ENCODE results near the gene CD86. TPM values are rescaled to one million over a fixed set of nuclear protein-coding genes. Genes with fewer than 3 reads are reported as not detected.
A peak's percentile ranks its signal among the peaks of the same experiment; 100 is the strongest.

The CD86 gene
- total RNA-seq, 1 donor from 2014 or later, result not detected

DNA sequence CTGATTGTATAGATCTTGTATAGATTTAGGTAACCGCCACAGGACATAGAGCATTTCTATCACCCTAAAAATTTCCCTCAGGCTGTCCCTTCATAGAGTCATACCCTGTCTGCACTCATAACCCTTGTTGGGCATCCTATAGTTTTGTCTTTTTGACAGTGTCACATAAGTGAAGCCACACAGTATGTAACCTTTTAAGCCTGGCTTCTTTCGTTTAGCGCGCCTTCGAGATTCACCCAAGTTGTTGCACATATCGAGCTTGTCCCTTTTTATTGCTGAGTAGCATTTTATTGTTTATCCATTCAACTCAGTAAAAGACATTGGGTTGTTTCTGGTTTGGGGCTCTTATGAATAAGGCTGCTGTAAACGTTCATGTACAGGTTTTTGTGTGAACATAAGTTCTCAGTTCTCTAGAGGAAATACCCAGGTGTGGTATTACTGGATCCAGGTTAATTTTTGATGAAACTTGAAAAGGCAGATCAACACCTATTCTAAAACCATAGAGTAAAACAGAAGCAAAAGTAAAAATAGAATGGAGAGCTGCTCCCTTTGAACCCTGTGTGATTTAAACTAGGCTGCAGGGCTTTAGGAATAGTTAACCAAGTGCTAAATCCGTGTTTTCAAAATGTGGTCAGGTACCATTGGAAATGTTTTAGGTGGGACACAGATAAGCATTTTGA is 49.5 kb downstream of the CD86 start:
- no peak overlapping the region for H3K4me3 Mint-ChIP-seq (ENCODE audit: unreplicated experiment)
- peaks cover 3% of the 10 kb centered on the region for H3K4me1 Mint-ChIP-seq (ENCODE audit: low read depth, unreplicated experiment)
- H3K9me3 Mint-ChIP-seq (ENCODE audit: unreplicated experiment), result no peaks in the 10 kb centered on the region
- no peak overlapping the region for H3K4me2 ChIP-seq (ENCODE audit: low read length)
- no peak for DNase-seq (ENCODE audit: low read depth)
- H3K27me3 ChIP-seq (ENCODE audit: insufficient read depth, low read length), result no peaks in the 10 kb centered on the region
- H3K36me3 ChIP-seq (ENCODE audit: insufficient read depth, low read length), result no peaks in the 10 kb centered on the region
- no peak overlapping the region for H3K27ac ChIP-seq (ENCODE audit: low read depth, low read length)
- no peaks in the 10 kb centered on the region for H3K79me2 ChIP-seq (ENCODE audit: insufficient read depth, low read length)
- H3K4me1 ChIP-seq (ENCODE audit: insufficient read depth, low read length), result no peaks in the 10 kb centered on the region
- H3K4me3 ChIP-seq (ENCODE audit: insufficient read depth, low read depth, low read length), result no peak overlapping the region
- FAIRE-seq, result no peak
- peaks cover 12% of the 10 kb centered on the region for H3K27me3 Mint-ChIP-seq (ENCODE audit: low read depth, unreplicated experiment)
- no peaks in the 10 kb centered on the region for H3K9me3 ChIP-seq (ENCODE audit: insufficient read depth, low read depth, low read length)
- H4K20me1 ChIP-seq (ENCODE audit: insufficient read depth, low read length), result no peaks in the 10 kb centered on the region
- H2AFZ ChIP-seq (ENCODE audit: low read depth, low read length), result no peak overlapping the region
- TF ChIP-seq, protein P1, sequence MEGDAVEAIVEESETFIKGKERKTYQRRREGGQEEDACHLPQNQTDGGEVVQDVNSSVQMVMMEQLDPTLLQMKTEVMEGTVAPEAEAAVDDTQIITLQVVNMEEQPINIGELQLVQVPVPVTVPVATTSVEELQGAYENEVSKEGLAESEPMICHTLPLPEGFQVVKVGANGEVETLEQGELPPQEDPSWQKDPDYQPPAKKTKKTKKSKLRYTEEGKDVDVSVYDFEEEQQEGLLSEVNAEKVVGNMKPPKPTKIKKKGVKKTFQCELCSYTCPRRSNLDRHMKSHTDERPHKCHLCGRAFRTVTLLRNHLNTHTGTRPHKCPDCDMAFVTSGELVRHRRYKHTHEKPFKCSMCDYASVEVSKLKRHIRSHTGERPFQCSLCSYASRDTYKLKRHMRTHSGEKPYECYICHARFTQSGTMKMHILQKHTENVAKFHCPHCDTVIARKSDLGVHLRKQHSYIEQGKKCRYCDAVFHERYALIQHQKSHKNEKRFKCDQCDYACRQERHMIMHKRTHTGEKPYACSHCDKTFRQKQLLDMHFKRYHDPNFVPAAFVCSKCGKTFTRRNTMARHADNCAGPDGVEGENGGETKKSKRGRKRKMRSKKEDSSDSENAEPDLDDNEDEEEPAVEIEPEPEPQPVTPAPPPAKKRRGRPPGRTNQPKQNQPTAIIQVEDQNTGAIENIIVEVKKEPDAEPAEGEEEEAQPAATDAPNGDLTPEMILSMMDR (IDR thresholded peaks at IDR 0.05; ENCODE audit: insufficient read depth, low read depth, low read length), result no peak
- no peaks in the 10 kb centered on the region for H3K36me3 Mint-ChIP-seq (ENCODE audit: low read depth, unreplicated experiment)
- no peak overlapping the region for H3K27ac Mint-ChIP-seq (ENCODE audit: unreplicated experiment)
- H3K9ac ChIP-seq (ENCODE audit: low read length), result no peak overlapping the region

DNA sequence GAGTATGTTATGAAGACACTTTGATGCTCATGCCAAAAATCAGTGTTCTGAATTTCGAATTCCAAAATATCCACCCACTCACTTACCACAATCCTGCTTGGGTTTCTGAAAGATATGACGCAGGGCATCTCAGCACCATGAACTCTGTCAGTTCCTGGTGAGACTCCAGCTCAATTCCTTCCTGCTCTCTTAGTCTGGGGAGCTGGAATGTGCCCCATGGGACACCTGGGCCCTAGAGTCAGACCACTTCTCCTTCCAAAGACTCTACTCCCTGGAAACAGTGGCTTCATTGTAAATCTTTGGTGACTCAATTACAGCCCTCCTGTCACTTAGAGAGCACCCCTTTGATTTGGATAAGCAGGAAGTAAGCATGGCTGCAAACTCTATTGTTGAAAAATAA is 50.5 kb downstream of the CD86 start:
- no peaks in the 10 kb centered on the region for H4K20me1 ChIP-seq (ENCODE audit: insufficient read depth, low read length)
- H3K27me3 Mint-ChIP-seq (ENCODE audit: low read depth, unreplicated experiment), result peaks cover 12% of the 10 kb centered on the region
- no peak overlapping the region for H3K27ac Mint-ChIP-seq (ENCODE audit: unreplicated experiment)
- H3K4me3 Mint-ChIP-seq (ENCODE audit: unreplicated experiment), result no peak overlapping the region
- no peaks in the 10 kb centered on the region for H3K9me3 ChIP-seq (ENCODE audit: insufficient read depth, low read depth, low read length)
- no peak for TF ChIP-seq EZH2 (IDR thresholded peaks at IDR 0.05; ENCODE audit: insufficient read depth, low read length)
- TF ChIP-seq, protein P1 (IDR thresholded peaks at IDR 0.05; ENCODE audit: insufficient read depth, low read depth, low read length), result no peak
- H3K27ac ChIP-seq (ENCODE audit: low read depth, low read length), result no peak overlapping the region
- no peak overlapping the region for H3K9ac ChIP-seq (ENCODE audit: low read length)
- H3K36me3 Mint-ChIP-seq (ENCODE audit: low read depth, unreplicated experiment), result no peaks in the 10 kb centered on the region
- H3K36me3 ChIP-seq (ENCODE audit: insufficient read depth, low read length), result no peaks in the 10 kb centered on the region
- FAIRE-seq (no peak), DNase-seq (ENCODE audit: low read depth) (peak; percentile 46)
- H3K79me2 ChIP-seq (ENCODE audit: insufficient read depth, low read length), result no peaks in the 10 kb centered on the region
- H3K4me1 ChIP-seq (ENCODE audit: insufficient read depth, low read length), result no peaks in the 10 kb centered on the region
- H3K4me1 Mint-ChIP-seq (ENCODE audit: low read depth, unreplicated experiment), result peaks cover 3% of the 10 kb centered on the region
- no peaks in the 10 kb centered on the region for H3K9me3 Mint-ChIP-seq (ENCODE audit: unreplicated experiment)
- no peak overlapping the region for H3K4me2 ChIP-seq (ENCODE audit: low read length)
- H3K4me3 ChIP-seq (ENCODE audit: insufficient read depth, low read depth, low read length), result no peak overlapping the region
- no peaks in the 10 kb centered on the region for H3K27me3 ChIP-seq (ENCODE audit: insufficient read depth, low read length)
- H2AFZ ChIP-seq (ENCODE audit: low read depth, low read length), result no peak overlapping the region

DNA sequence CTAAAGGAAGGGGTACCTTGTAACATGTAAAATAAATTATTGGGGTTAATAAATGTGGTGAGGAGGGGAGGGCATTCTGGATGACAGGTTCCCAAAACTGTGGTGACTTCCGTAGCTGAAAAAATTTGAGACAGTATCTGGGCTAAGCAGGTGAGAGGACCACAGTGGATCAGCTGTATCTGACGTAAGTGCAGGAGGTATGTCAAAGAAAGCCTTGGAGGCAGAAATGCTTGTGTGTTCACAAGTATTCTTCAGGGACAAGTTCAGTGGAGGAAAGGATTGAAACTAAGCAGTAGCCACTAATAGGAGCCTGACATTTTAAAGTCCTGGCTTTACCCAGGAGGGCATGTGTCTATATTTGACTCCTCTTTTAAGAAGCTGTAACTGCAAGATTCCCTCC is 52.0 kb downstream of the CD86 start:
- no peaks in the 10 kb centered on the region for H3K27me3 ChIP-seq (ENCODE audit: insufficient read depth, low read length)
- peaks cover 12% of the 10 kb centered on the region for H3K27me3 Mint-ChIP-seq (ENCODE audit: low read depth, unreplicated experiment)
- H2AFZ ChIP-seq (ENCODE audit: low read depth, low read length), result no peak overlapping the region
- no peak overlapping the region for H3K27ac Mint-ChIP-seq (ENCODE audit: unreplicated experiment)
- no peak for FAIRE-seq
- no peaks in the 10 kb centered on the region for H3K79me2 ChIP-seq (ENCODE audit: insufficient read depth, low read length)
- no peaks in the 10 kb centered on the region for H4K20me1 ChIP-seq (ENCODE audit: insufficient read depth, low read length)
- peaks cover 3% of the 10 kb centered on the region for H3K4me1 Mint-ChIP-seq (ENCODE audit: low read depth, unreplicated experiment)
- DNase-seq (ENCODE audit: low read depth), result no peak
- H3K36me3 ChIP-seq (ENCODE audit: insufficient read depth, low read length), result no peaks in the 10 kb centered on the region
- no peak overlapping the region for H3K27ac ChIP-seq (ENCODE audit: low read depth, low read length)
- no peaks in the 10 kb centered on the region for H3K9me3 ChIP-seq (ENCODE audit: insufficient read depth, low read depth, low read length)
- no peak overlapping the region for H3K4me3 ChIP-seq (ENCODE audit: insufficient read depth, low read depth, low read length)
- no peaks in the 10 kb centered on the region for H3K9me3 Mint-ChIP-seq (ENCODE audit: unreplicated experiment)
- no peaks in the 10 kb centered on the region for H3K4me1 ChIP-seq (ENCODE audit: insufficient read depth, low read length)
- H3K4me2 ChIP-seq (ENCODE audit: low read length), result no peak overlapping the region
- no peaks in the 10 kb centered on the region for H3K36me3 Mint-ChIP-seq (ENCODE audit: low read depth, unreplicated experiment)
- H3K4me3 Mint-ChIP-seq (ENCODE audit: unreplicated experiment), result no peak overlapping the region
- no peak for TF ChIP-seq EZH2 (IDR thresholded peaks at IDR 0.05; ENCODE audit: insufficient read depth, low read length)
- TF ChIP-seq, protein P1 (IDR thresholded peaks at IDR 0.05; ENCODE audit: insufficient read depth, low read depth, low read length), result no peak
- H3K9ac ChIP-seq (ENCODE audit: low read length), result no peak overlapping the region
